ENCODE measurements around the gene CWC27.

GRCh38 chr5:64784451-64785025 is 15.8 kb downstream of the CWC27 start:
- TF ChIP-seq, protein P1, sequence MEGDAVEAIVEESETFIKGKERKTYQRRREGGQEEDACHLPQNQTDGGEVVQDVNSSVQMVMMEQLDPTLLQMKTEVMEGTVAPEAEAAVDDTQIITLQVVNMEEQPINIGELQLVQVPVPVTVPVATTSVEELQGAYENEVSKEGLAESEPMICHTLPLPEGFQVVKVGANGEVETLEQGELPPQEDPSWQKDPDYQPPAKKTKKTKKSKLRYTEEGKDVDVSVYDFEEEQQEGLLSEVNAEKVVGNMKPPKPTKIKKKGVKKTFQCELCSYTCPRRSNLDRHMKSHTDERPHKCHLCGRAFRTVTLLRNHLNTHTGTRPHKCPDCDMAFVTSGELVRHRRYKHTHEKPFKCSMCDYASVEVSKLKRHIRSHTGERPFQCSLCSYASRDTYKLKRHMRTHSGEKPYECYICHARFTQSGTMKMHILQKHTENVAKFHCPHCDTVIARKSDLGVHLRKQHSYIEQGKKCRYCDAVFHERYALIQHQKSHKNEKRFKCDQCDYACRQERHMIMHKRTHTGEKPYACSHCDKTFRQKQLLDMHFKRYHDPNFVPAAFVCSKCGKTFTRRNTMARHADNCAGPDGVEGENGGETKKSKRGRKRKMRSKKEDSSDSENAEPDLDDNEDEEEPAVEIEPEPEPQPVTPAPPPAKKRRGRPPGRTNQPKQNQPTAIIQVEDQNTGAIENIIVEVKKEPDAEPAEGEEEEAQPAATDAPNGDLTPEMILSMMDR (IDR thresholded peaks at IDR 0.05), result peak; percentile 56 to 83 (median 74)
- TF ChIP-seq POLR2A (IDR thresholded peaks at IDR 0.05) (no peak), POLR2AphosphoS5 (IDR thresholded peaks at IDR 0.05) (no peak)

Data from upper lobe of left lung (tissue), 4 donors.